Small intestine (tissue), 7 donors: Measurements from ENCODE around the gene AGBL2. TPM values are rescaled to one million over a fixed set of nuclear protein-coding genes. Genes with fewer than 3 reads are reported as not detected.
A peak's percentile ranks its signal among the peaks of the same experiment; 100 is the strongest.
"Not testable (repeated sequence)": the region's sequence is repeated elsewhere in the genome, so short reads cannot be mapped to it uniquely, and the experiment has no call there.

Experiments
- DNase-seq, 2 donors: peaks; one replicate each; pipeline versions ENCODE4 v3.0.0 to v3.0.0-alpha.2; 2013
- FAIRE-seq: peaks from 2 replicates; lab custom pipeline; 2012; peaks lifted over from hg19 to GRCh38; lab: Jason Lieb, UNC
- H3K27ac ChIP-seq, 3 donors: one replicate each; pipeline ENCODE4 v1.5.1; 2013; ENCODE audit warnings: low read length in 2 of 3, mild to moderate bottlenecking in 2 of 3, control low read depth in 1 of 3, inconsistent platforms in 1 of 3, low read depth in 1 of 3, moderate library complexity in 1 of 3
- H3K27me3 ChIP-seq, 3 donors: one replicate each; pipeline ENCODE4 v1.6.1; 2013; ENCODE audit warnings: low read length in 3 of 3, inconsistent platforms in 1 of 3; ENCODE audit not compliant: control insufficient read depth in 3 of 3, insufficient read depth in 3 of 3
- H3K36me3 ChIP-seq, 3 donors: one replicate each; pipeline ENCODE4 v1.6.1; 2013; ENCODE audit warnings: low read length in 3 of 3, inconsistent platforms in 1 of 3, low read depth in 1 of 3, mild to moderate bottlenecking in 1 of 3, moderate library complexity in 1 of 3; ENCODE audit not compliant: control insufficient read depth in 3 of 3, insufficient read depth in 2 of 3
- H3K4me1 ChIP-seq, 3 donors: one replicate each; pipeline ENCODE4 v1.6.1; 2013; ENCODE audit warnings: low read length in 2 of 3, inconsistent platforms in 1 of 3, low read depth in 1 of 3, mild to moderate bottlenecking in 1 of 3, moderate library complexity in 1 of 3; ENCODE audit not compliant: control insufficient read depth in 3 of 3, insufficient read depth in 2 of 3
- H3K4me3 ChIP-seq, 3 donors: one replicate each; pipeline ENCODE4 v1.5.1; 2013; ENCODE audit warnings: low read length in 3 of 3, control low read depth in 1 of 3, inconsistent platforms in 1 of 3, low read depth in 1 of 3, mild to moderate bottlenecking in 1 of 3, moderate library complexity in 1 of 3
- H3K9me3 ChIP-seq, 2 donors: one replicate each; pipeline ENCODE4 v1.6.1; 2013; ENCODE audit warnings: low read depth in 1 of 2, low read length in 1 of 2; ENCODE audit not compliant: control insufficient read depth in 2 of 2, insufficient read depth in 1 of 2
- WGBS, 3 donors: extraction: QIAGEN DNeasy Blood & Tissue Kit; methylation state at CpG; one replicate each; pipeline ENCODE4 v1.1.7; 2013; 5-methylcytosine and 5-hydroxymethylcytosine counted together
- polyA plus RNA-seq, 4 donors: library from polyadenylated mRNA; stranded (reverse) in 3 of 4; unstranded in 1 of 4; fragments of 200-250 nt in 3 of 4; fragments of 120-200 nt in 1 of 4; gene quantifications; one replicate each; pipeline versions ENCODE4 v1.2.1 to v1.2.3, GENCODE V29; 2013
- donor health status: healthy with polysubstance abuse.
- donor health status: control.
- donor health status: control.
- donor health status: Bipolar disorder and iron deficiency.
- donor health status: healthy.

AGBL2 gene
- polyA plus RNA-seq, 4 donors, result 0.81 to 13.2 (median 1.9) TPM

DNA sequence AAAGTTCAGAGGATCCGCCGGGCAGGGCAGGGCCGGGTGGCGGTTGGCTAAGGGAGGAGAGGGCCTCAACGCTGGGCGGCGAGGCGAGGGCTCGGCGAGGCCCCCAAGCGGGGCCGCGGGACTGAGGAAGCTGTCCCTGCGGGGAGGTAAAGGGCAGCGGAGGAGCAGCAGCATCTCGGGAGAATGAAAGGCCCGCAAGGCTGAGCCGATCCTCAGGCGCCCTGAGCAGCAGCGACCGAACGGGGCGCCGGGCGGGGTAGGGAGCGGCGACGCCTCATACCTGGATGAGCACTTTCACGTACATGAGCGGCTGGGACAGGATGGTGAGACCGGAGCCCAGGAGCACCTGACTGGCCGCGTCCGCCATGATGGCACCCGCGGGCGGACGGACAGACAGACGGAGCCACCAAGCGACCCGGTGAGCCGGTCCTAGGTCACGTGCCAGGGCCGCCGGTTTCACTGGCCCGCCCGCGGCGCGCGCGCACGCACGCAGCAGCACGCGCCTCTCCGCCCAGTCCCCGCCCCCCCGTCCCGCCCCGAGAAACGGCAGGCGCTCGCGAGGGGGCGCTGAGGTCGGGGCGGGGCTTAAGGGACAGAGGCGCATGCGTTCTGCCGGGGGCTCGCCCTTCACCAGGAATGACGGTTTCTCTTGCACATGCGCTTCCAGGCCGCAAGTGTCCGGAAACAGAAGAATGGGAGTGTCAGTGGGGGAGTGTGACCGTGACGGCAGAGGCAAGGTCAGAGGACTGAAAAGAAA is 72.9 kb downstream of the AGBL2 start, which contains the start of gene MTCH2:
Gene MTCH2 (minus strand): TSS at position 461 of the 757 bp plus-strand sequence. CDS start 94 bp downstream, at position 367.
- DNase-seq (peak; percentile 98 to 99), FAIRE-seq (no peak)
- H3K36me3 ChIP-seq, result peaks cover 0 to 10% (median 2%) of the 10 kb centered on the region in 3 donors
- WGBS, 3 donors, result 1% methylated on average over 57 to 78 of the region's 78 CpGs
- H3K27me3 ChIP-seq, result no peaks in the 10 kb centered on the region
- H3K4me3 ChIP-seq, result peak within 1 kb of the TSS; percentile 77 to 88 (median 88)
- H3K4me1 ChIP-seq, result peaks cover 0 to 6% (median 0%) of the 10 kb centered on the region in 3 donors
- H3K9me3 ChIP-seq, result no peaks in the 10 kb centered on the region
- peak within 1 kb of the TSS; percentile 95 to 98 (median 97) for H3K27ac ChIP-seq

DNA sequence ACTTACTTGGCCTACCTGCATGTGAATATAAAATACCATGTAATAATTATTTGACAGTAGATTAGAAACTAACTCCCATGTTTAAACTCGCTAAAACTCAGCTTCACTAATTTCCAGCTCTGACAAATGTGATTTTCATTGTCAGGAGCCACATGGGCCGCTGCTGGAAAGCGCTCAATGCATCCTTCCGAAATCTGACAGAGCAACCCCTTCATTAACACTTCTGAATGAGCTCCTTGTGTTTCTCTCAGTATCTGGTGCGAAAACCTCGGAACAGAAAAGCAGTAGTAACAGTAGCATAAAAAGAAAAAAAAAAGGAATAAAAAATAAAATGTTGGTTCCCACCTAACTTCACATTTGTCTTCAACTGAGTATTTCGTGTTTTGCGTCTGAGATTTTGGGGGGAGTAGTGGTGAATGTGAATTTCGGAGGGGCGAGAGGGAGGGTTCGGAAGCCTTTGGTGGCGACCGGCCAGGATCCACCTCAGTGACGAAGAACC is 73.5 kb downstream of the AGBL2 start:
- Histone ChIP-seq H3K4me3 (peak overlapping the region; percentile 77 to 88 (median 88)), H3K4me1 (peaks cover 0 to 6% (median 0%) of the 10 kb centered on the region in 3 donors), H3K9me3 (no peaks in the 10 kb centered on the region), H3K36me3 (peaks cover 0 to 15% (median 2%) of the 10 kb centered on the region in 3 donors), H3K27me3 (no peaks in the 10 kb centered on the region), H3K27ac (peak overlapping the region; percentile 95 to 98 (median 97))
- DNase-seq (peak in 1 of 2 donors; percentile 13), FAIRE-seq (no peak)
- 2 to 6% (median 5%) methylated on average over 14 of the region's 14 CpGs for WGBS, 3 donors

DNA sequence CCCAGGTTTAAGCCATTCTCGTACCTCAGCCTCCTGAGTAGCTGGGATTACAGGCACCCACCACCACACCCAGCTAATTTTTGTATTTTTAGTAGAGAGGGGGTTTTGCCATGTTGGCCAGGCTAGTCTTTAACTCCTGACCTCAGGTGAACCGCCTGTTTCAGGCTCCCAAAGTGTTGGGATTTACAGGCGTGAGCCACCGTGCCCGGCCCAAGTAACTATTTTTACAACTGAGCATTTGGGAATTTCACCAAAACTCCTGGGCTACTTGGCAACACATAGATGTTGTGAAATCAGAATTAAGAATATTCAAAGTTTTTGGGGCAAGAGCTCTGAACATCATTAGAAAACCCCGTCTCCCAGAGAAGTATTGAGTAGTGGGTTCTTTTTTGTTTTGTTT is 74.7 kb downstream of the AGBL2 start:
- WGBS, 3 donors, result 90 to 93% (median 91%) methylated on average over 6 of the region's 6 CpGs
- H3K27me3 ChIP-seq, H3K4me1 ChIP-seq, FAIRE-seq, H3K9me3 ChIP-seq, H3K27ac ChIP-seq, H3K4me3 ChIP-seq, DNase-seq: not testable (repeated sequence)
- peaks cover 3 to 25% (median 5%) of the 10 kb centered on the region in 3 donors for H3K36me3 ChIP-seq

DNA sequence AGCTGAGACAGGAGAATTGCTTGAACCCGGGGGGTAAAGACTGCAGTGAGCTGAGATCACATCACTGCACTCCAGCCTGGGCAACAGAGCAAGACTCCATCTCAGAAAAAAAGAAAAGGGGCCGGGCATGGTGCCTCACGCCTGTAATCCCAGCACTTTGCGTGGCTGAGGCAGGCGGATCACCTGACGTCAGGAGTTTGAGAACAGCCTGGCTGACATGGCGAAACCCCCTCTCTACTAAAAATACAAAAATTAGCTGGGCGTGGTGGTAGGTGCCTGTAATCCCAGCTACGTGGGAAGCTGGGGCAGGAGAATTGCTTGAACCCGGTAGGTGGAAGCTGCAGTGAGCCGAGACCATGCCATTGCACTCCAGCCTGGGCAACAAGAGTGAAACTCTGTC is 78.8 kb downstream of the AGBL2 start:
- not testable (repeated sequence) for H3K9me3 ChIP-seq, H3K4me3 ChIP-seq, DNase-seq, H3K27me3 ChIP-seq, H3K27ac ChIP-seq, FAIRE-seq, H3K4me1 ChIP-seq
- WGBS, 3 donors, result 87 to 98% (median 97%) methylated on average over 11 of the region's 11 CpGs
- peaks cover 3 to 49% (median 11%) of the 10 kb centered on the region in 3 donors for H3K36me3 ChIP-seq

DNA sequence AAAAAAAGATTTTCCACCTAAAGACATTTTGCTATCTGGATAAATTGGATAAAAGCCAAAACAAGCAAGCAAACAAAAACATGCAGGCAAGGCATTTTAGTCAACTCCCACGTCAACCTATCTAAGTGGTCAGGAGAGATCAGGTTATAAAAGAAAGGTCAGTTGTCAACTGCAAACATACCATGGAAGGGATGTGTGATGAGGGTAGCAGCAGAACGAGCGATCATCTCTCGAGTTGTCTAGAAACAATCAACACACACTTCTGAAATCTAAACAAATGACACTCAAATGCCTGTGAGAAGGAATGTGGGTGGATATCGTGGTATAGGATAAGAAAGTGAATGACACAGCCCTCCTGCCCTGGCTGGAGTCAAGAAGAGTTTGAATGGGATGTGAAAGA is 83.7 kb downstream of the AGBL2 start:
- Histone ChIP-seq H3K9me3 (no peaks in the 10 kb centered on the region), H3K36me3 (peaks cover 11 to 59% (median 20%) of the 10 kb centered on the region in 3 donors), H3K4me1 (no peaks in the 10 kb centered on the region), H3K4me3 (no peak overlapping the region), H3K27me3 (no peaks in the 10 kb centered on the region), H3K27ac (no peak overlapping the region)
- DNase-seq, result no peak
- WGBS, 3 donors, result 76 to 83% (median 82%) methylated on average over 5 of the region's 5 CpGs
- no peak for FAIRE-seq

DNA sequence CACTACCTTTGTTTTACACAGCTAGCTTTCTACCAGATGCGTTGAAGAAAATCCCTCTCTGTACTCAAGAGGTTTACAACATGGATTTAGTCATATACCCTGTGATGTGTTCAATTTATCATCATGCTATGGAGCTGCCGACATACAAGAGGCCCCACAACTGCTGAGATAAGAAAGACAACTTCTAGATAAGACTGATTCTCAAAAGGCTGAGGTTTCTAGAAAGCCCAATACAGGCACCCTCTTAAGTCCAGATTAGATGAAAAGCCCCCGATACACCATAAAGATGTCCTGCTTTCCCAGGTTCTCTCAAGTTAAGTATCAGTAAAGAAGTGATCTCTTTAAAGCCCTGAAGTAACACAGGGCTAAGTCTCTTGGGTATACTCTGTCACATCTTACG is 87.1 kb downstream of the AGBL2 start:
- peaks cover 14 to 62% (median 28%) of the 10 kb centered on the region in 3 donors for H3K36me3 ChIP-seq
- DNase-seq (peak in 1 of 2 donors; percentile 46), FAIRE-seq (no peak)
- H3K27ac ChIP-seq, result no peak overlapping the region
- 68 to 80% (median 77%) methylated on average over 4 of the region's 4 CpGs for WGBS, 3 donors
- no peak overlapping the region for H3K4me3 ChIP-seq
- no peaks in the 10 kb centered on the region for H3K4me1 ChIP-seq
- no peaks in the 10 kb centered on the region for H3K27me3 ChIP-seq
- no peaks in the 10 kb centered on the region for H3K9me3 ChIP-seq

DNA sequence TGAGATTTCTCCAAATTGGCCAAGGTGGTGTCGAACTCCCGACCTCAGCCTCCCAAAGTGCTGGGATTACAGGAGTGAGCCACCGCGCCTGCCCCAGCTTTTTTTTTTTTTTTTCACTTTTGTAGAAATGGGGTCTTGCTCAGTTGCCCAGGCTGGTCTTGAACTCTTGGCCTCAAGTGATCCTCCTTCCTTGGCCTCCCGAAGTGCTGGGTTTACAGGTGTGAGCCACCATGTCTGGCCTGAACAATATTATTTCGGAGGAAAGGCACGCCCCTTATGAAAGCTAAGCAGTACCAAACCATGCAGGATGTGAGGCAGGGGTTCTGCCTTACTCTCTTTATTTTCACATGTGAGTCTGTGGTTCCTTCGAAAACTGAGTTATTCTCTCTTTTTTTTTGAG is 88.9 kb downstream of the AGBL2 start:
- DNase-seq (no peak), FAIRE-seq (no peak)
- no peak overlapping the region for H3K27ac ChIP-seq
- H3K9me3 ChIP-seq, result no peaks in the 10 kb centered on the region
- peaks cover 16 to 64% (median 27%) of the 10 kb centered on the region in 3 donors for H3K36me3 ChIP-seq
- no peak overlapping the region for H3K4me3 ChIP-seq
- no peaks in the 10 kb centered on the region for H3K27me3 ChIP-seq
- no peaks in the 10 kb centered on the region for H3K4me1 ChIP-seq
- 97 to 98% (median 98%) methylated on average over 8 of the region's 8 CpGs for WGBS, 3 donors

DNA sequence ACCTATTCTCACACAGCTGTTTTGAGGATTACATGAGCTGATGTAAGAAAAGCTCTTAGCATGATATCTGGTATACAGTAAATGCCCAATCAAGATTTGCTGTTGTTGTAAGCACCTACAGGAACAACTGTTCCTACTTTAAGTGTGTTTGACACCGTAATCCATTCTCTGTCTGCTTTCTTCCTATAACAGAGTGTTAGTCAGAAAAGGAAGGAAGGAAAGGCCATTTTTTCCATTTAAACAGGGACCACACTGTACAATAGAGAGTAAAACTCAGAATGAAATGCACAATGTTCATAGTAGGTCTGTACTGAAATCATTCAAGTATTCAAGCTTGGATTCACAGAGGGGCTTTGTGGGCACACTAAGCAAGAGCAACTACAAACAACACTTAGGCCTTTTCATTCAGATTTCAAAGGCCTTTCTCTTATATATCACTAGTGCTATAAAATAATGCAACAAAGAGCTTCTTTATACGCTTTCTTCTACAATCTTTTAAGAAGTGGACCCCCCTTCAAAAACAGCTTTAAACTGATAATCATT is 94.3 kb downstream of the AGBL2 start:
- DNase-seq (no peak), FAIRE-seq (no peak)
- Histone ChIP-seq H3K4me1 (no peaks in the 10 kb centered on the region), H3K9me3 (no peaks in the 10 kb centered on the region), H3K4me3 (no peak overlapping the region), H3K27ac (no peak overlapping the region), H3K36me3 (peaks cover 15 to 52% (median 26%) of the 10 kb centered on the region in 3 donors), H3K27me3 (no peaks in the 10 kb centered on the region)
- 89 to 96% (median 93%) methylated on average over 2 of the region's 2 CpGs for WGBS, 3 donors
